H1 (cell line): ENCODE results near the gene FHOD1. TPM values are rescaled to one million over a fixed set of nuclear protein-coding genes. Genes with fewer than 3 reads are reported as not detected.

Experiments used
- CTCF ChIA-PET: fragments of 300-600 bp; sonication (Branson Sonifier 250); formaldehyde crosslinking; loops from one replicate; lab custom pipeline; 2021; ENCODE audit not compliant: partially characterized antibody; lab: Charles Lee
- POLR2A ChIA-PET: fragments of 300-600 bp; sonication (Branson Sonifier 250); formaldehyde crosslinking; loops from one replicate; lab custom pipeline; 2021; ENCODE audit warnings: inconsistent platforms; ENCODE audit not compliant: partially characterized antibody; lab: Charles Lee
- DNase-seq, 2 experiments: peaks; one replicate each; pipeline versions ENCODE4 v3.0.0 to v3.0.0-alpha.2; 2010 to 2022; ENCODE audit warnings: low spot score in 2 of 2, low read depth in 1 of 2, mixed read lengths in 1 of 2
- FAIRE-seq: peaks from 2 replicates; lab custom pipeline; 2011; peaks lifted over from hg19 to GRCh38; lab: Jason Lieb, UNC
- H2AFZ ChIP-seq: 2 replicates; pipeline ENCODE4 v1.8.1; 2012; ENCODE audit warnings: low read length, inconsistent platforms
- H2AK5ac ChIP-seq: 2 replicates; pipeline ENCODE4 v1.6.1; 2013; ENCODE audit warnings: low read depth, low read length
- H2BK120ac ChIP-seq: replicated peaks from 2 replicates; pipeline ENCODE3; 2013; ENCODE audit warnings: low read depth, low read length, inconsistent platforms
- H2BK12ac ChIP-seq: 2 replicates; pipeline ENCODE4 v1.6.1; 2013; ENCODE audit warnings: low read depth, low read length
- H2BK15ac ChIP-seq: 2 replicates; pipeline ENCODE4 v1.6.1; 2013; ENCODE audit warnings: low read length
- H2BK20ac ChIP-seq: 2 replicates; pipeline ENCODE4 v1.6.1; 2013; ENCODE audit warnings: low read length
- H2BK5ac ChIP-seq: 2 replicates; pipeline ENCODE4 v1.6.1; 2013; ENCODE audit warnings: low read depth, low read length
- H3K14ac ChIP-seq: 2 replicates; pipeline ENCODE4 v1.6.1; 2013; ENCODE audit warnings: inconsistent platforms; ENCODE audit not compliant: insufficient read length
- H3K18ac ChIP-seq: 2 replicates; pipeline ENCODE4 v1.6.1; 2013; ENCODE audit warnings: low read length; ENCODE audit errors: extremely low read depth
- H3K23ac ChIP-seq: 2 replicates; pipeline ENCODE4 v1.6.1; 2013; ENCODE audit warnings: inconsistent platforms; ENCODE audit not compliant: insufficient read length
- H3K23me2 ChIP-seq: 2 replicates; pipeline ENCODE4 v1.6.1; 2013; ENCODE audit warnings: low read depth, low read length
- H3K27ac ChIP-seq: 2 replicates; pipeline ENCODE4 v1.6.1; 2011; ENCODE audit warnings: low read depth, low read length, inconsistent platforms
- H3K27me3 ChIP-seq, 4 experiments: replicated peaks in 1 of 4; 1 replicate in 1 of 4; 2 replicates in 3 of 4; pipeline versions ENCODE4 v1.6.1 to v1.8.1; 2011 to 2013; ENCODE audit warnings: low read length in 3 of 4, mild to moderate bottlenecking in 3 of 4, inconsistent platforms in 2 of 4, mixed read lengths in 2 of 4, moderate library complexity in 1 of 4; ENCODE audit not compliant: control insufficient read depth in 3 of 4, insufficient read depth in 3 of 4; ENCODE audit errors: extremely low read depth in 1 of 4
- H3K36me3 ChIP-seq, 4 experiments: 2 replicates each; pipeline versions ENCODE4 v1.6.1 to v1.8.1; 2011 to 2013; ENCODE audit warnings: mild to moderate bottlenecking in 4 of 4, low read length in 3 of 4, moderate library complexity in 2 of 4, control low read depth in 1 of 4, inconsistent platforms in 1 of 4; ENCODE audit not compliant: insufficient read depth in 4 of 4, control insufficient read depth in 2 of 4
- H3K4ac ChIP-seq: replicated peaks from 2 replicates; pipeline ENCODE3; 2013; ENCODE audit warnings: low read length, low read depth, mixed read lengths, inconsistent platforms; ENCODE audit not compliant: insufficient read length
- H3K4me1 ChIP-seq, 4 experiments: replicated peaks in 1 of 4; 1 replicate in 1 of 4; 2 replicates in 3 of 4; pipeline versions ENCODE4 v1.6.1 to v1.8.1; 2011 to 2013; ENCODE audit warnings: low read length in 3 of 4, inconsistent platforms in 2 of 4, mixed read lengths in 1 of 4; ENCODE audit not compliant: insufficient read depth in 4 of 4, control insufficient read depth in 3 of 4
- H3K4me2 ChIP-seq, 2 experiments: 2 replicates each; pipeline versions ENCODE4 v1.6.1 to v1.8.1; 2011 to 2013; ENCODE audit warnings: low read depth in 2 of 2, low read length in 2 of 2, control low read depth in 1 of 2, inconsistent platforms in 1 of 2, mild to moderate bottlenecking in 1 of 2; ENCODE audit not compliant: insufficient read depth in 1 of 2
- H3K4me3 ChIP-seq, 4 experiments: fragments of 200-600, 300-600 bp in 1 of 4; sonication (generic), shearing (Covaris generic), sonication (Bioruptor Twin) in 1 of 4; 2 replicates each; pipeline versions ENCODE4 v1.5.1 to v1.8.1; 2011 to 2016; ENCODE audit warnings: low read length in 4 of 4, low read depth in 3 of 4, control low read depth in 2 of 4, inconsistent platforms in 2 of 4, mild to moderate bottlenecking in 2 of 4, mixed read lengths in 1 of 4, moderate library complexity in 1 of 4; ENCODE audit not compliant: insufficient read depth in 2 of 4; ENCODE audit errors: extremely low read depth in 1 of 4
- H3K56ac ChIP-seq: replicated peaks from 2 replicates; pipeline ENCODE3; 2013; ENCODE audit warnings: low read depth, mild to moderate bottlenecking, mixed read lengths, low read length, inconsistent platforms; ENCODE audit not compliant: insufficient read length
- H3K79me1 ChIP-seq: 2 replicates; pipeline ENCODE4 v1.6.1; 2013; ENCODE audit warnings: low read depth, low read length, control low read depth
- H3K79me2 ChIP-seq, 2 experiments: 2 replicates each; pipeline versions ENCODE4 v1.6.1 to v1.8.1; 2012 to 2013; ENCODE audit warnings: low read length in 2 of 2, mild to moderate bottlenecking in 2 of 2, inconsistent platforms in 1 of 2; ENCODE audit not compliant: insufficient read depth in 2 of 2, control insufficient read depth in 1 of 2
- H3K9ac ChIP-seq, 4 experiments: replicated peaks in 1 of 4; 1 replicate in 1 of 4; 2 replicates in 3 of 4; pipeline versions ENCODE4 v1.6.1 to v1.8.1; 2011 to 2013; ENCODE audit warnings: low read depth in 3 of 4, low read length in 3 of 4, control low read depth in 2 of 4, mild to moderate bottlenecking in 2 of 4, moderate library complexity in 2 of 4, inconsistent platforms in 1 of 4; ENCODE audit errors: extremely low read depth in 1 of 4
- H3K9me3 ChIP-seq, 2 experiments: 2 replicates each; pipeline versions ENCODE4 v1.6.1 to v1.8.1; 2012 to 2013; ENCODE audit warnings: mild to moderate bottlenecking in 2 of 2, moderate library complexity in 2 of 2, control low read depth in 1 of 2, inconsistent platforms in 1 of 2, low read depth in 1 of 2, low read length in 1 of 2, mixed read lengths in 1 of 2; ENCODE audit not compliant: insufficient read depth in 2 of 2
- H4K20me1 ChIP-seq, 2 experiments: replicated peaks in 1 of 2; 2 replicates each; pipeline versions ENCODE3 to v1.8.1; 2011 to 2013; ENCODE audit warnings: inconsistent platforms in 2 of 2, low read length in 2 of 2, mild to moderate bottlenecking in 1 of 2; ENCODE audit not compliant: insufficient read depth in 2 of 2, control insufficient read depth in 1 of 2
- H4K5ac ChIP-seq: 2 replicates; pipeline ENCODE4 v1.6.1; 2013; ENCODE audit warnings: low read length, low read depth, mixed read lengths, inconsistent platforms; ENCODE audit not compliant: insufficient read length
- H4K8ac ChIP-seq: 2 replicates; pipeline ENCODE4 v1.8.0; 2013; ENCODE audit warnings: mild to moderate bottlenecking, moderate library complexity, low read length, inconsistent platforms; ENCODE audit not compliant: insufficient read depth; ENCODE audit errors: extremely low read depth
- H4K91ac ChIP-seq: replicated peaks from 2 replicates; pipeline ENCODE3; 2013; ENCODE audit warnings: low read length, mixed read lengths, inconsistent platforms; ENCODE audit not compliant: insufficient read length
- BCL11A ChIP-seq, 2 experiments: IDR thresholded peaks; one replicate each; pipeline ENCODE4 v1.6.1; 2011; ENCODE audit warnings: low read depth in 2 of 2, low read length in 2 of 2, mild to moderate bottlenecking in 2 of 2
- E2F6 ChIP-seq: IDR thresholded peaks from 2 replicates; pipeline ENCODE4 v1.6.1; 2012; ENCODE audit warnings: inconsistent platforms
- EZH2 ChIP-seq: fragments of 200-600 bp; sonication (generic); IDR thresholded peaks from 2 replicates; pipeline ENCODE4 v1.7.1; 2012; ENCODE audit warnings: low read depth, mild to moderate bottlenecking, moderate library complexity, low read length, inconsistent platforms; ENCODE audit not compliant: severe bottlenecking
- FOSL1 ChIP-seq: IDR thresholded peaks from 2 replicates; pipeline ENCODE4 v1.6.1; 2011; ENCODE audit warnings: mild to moderate bottlenecking, low read depth, low read length, moderate library complexity; ENCODE audit not compliant: insufficient read depth
- KDM5A ChIP-seq: fragments of 200-600 bp; IDR thresholded peaks from 2 replicates; pipeline ENCODE4 v1.7.1; 2012; ENCODE audit warnings: mild to moderate bottlenecking, low read length, inconsistent platforms, mixed read lengths
- MAX ChIP-seq: IDR thresholded peaks from 2 replicates; pipeline ENCODE4 v1.6.1; 2012; ENCODE audit warnings: inconsistent platforms
- NANOG ChIP-seq: IDR thresholded peaks from 2 replicates; pipeline ENCODE4 v1.6.1; 2011; ENCODE audit warnings: low read length, low read depth, mild to moderate bottlenecking, inconsistent platforms; ENCODE audit not compliant: insufficient read depth, poor library complexity, severe bottlenecking
- POLR2AphosphoS5 ChIP-seq: IDR thresholded peaks from 2 replicates; pipeline ENCODE4 v1.6.1; 2011; ENCODE audit warnings: low read depth, low read length
- SIN3A ChIP-seq, 2 experiments: IDR thresholded peaks in 1 of 2; conservative IDR thresholded peaks in 1 of 2; 2 replicates each; pipeline ENCODE4 v1.6.1; 2011 to 2012; ENCODE audit warnings: low read length in 2 of 2, improper control_type of control experiment in 1 of 2, low read depth in 1 of 2, mild to moderate bottlenecking in 1 of 2
- SIX5 ChIP-seq: IDR thresholded peaks from 2 replicates; pipeline ENCODE4 v1.6.1; 2011; ENCODE audit warnings: mild to moderate bottlenecking, low read depth, low read length
- TCF12 ChIP-seq: IDR thresholded peaks from 2 replicates; pipeline ENCODE4 v1.6.1; 2011; ENCODE audit warnings: low read depth, mild to moderate bottlenecking, low read length
- YY1 ChIP-seq: IDR thresholded peaks from 2 replicates; pipeline ENCODE4 v1.6.1; 2011; ENCODE audit warnings: low read depth, mild to moderate bottlenecking, low read length
- ZNF274 ChIP-seq: IDR thresholded peaks from 2 replicates; pipeline ENCODE4 v1.7.0; 2012; ENCODE audit warnings: low read length, borderline replicate concordance; ENCODE audit errors: extremely low read depth
- WGBS, 2 experiments: shearing (Covaris generic) in 1 of 2; methylation state at CpG; one replicate each; pipeline versions ENCODE4 v1.1.6 to v1.1.7; 2013 to 2015; ENCODE audit warnings: low lambda C conversion rate in 2 of 2, mixed read lengths in 2 of 2, inconsistent platforms in 1 of 2, low coverage in 1 of 2, missing lambda C conversion rate in 1 of 2; ENCODE audit not compliant: insufficient replicate concordance in 2 of 2, insufficient coverage in 1 of 2, insufficient read length in 1 of 2; ENCODE audit errors: extremely low coverage in 1 of 2, missing lambda C conversion rate in 1 of 2; 5-methylcytosine and 5-hydroxymethylcytosine counted together
- polyA plus RNA-seq, 7 experiments: library from polyadenylated mRNA; depleted of rRNA in 3 of 7; stranded (reverse) in 5 of 7; unstranded in 2 of 7; fragments of >200 nt in 5 of 7; fragments of 200-250 nt in 2 of 7; gene quantifications; 1 replicate in 5 of 7; 2 replicates in 1 of 7; 4 replicates in 1 of 7; pipeline versions ENCODE4 v1.2.1 to v1.2.3, GENCODE V29; 2011 to 2013; ENCODE audit warnings: missing spikeins in 2 of 7, mixed read lengths in 2 of 7
- total RNA-seq: library from RNA; stranded (reverse); fragmentation: NEBNext Ultra II Directional; extraction: Animal tissue kit (Norgen Biotek cat#: 25700); gene quantifications from 2 replicates; pipeline ENCODE4 v1.2.1, GENCODE V29; 2021

FHOD1 gene
- total and polyA plus RNA-seq, 2 of the 8 experiments (the other 6 are each of a cell fraction or from before 2014, with no cell fraction given): 31.3 to 60.7 TPM

GRCh38 chr16:67250045-67250327 lies 2.7 kb upstream of the FHOD1 start:
- Histone ChIP-seq H3K27me3 (peaks cover 0 to 21% (median 13%) of the 10 kb centered on the region in 4 experiments; a peak in 5 of 7 replicates), H3K4me3 (peak overlapping the region in 2 of 4 experiments; percentile 70 to 71; a peak in 2 of 8 replicates), H2BK20ac (no peak overlapping the region), H2BK12ac (no peak overlapping the region), H3K36me3 (peaks cover 0 to 2% (median 0%) of the 10 kb centered on the region in 4 experiments; a peak in 2 of 8 replicates), H3K27ac (no peak overlapping the region), H4K20me1 (peaks cover 1 to 3% of the 10 kb centered on the region in 2 experiments), H2BK5ac (no peak overlapping the region), H3K4me2 (peak overlapping the region; percentile 92 to 95), H2BK120ac (no peak overlapping the region), H3K4me1 (peaks cover 6 to 25% (median 9%) of the 10 kb centered on the region in 4 experiments), H3K14ac (no peak overlapping the region), H3K56ac (no peak overlapping the region), H3K9ac (no peak overlapping the region), H3K4ac (no peak overlapping the region), H3K9me3 (no peaks in the 10 kb centered on the region), H4K5ac (no peak overlapping the region), H2BK15ac (no peak overlapping the region), H2AFZ (no peak overlapping the region), H3K79me1 (no peaks in the 10 kb centered on the region; the same call in 1 of the 2 replicates), H3K18ac (no peak overlapping the region), H4K91ac (no peak overlapping the region), H3K23ac (no peak overlapping the region), H3K23me2 (peaks cover 12% of the 10 kb centered on the region; the same call in 1 of the 2 replicates), H2AK5ac (no peak overlapping the region), H4K8ac (no peak overlapping the region), H3K79me2 (peaks cover 0 to 3% of the 10 kb centered on the region in 2 experiments; a peak in 1 of 4 replicates)
- ChIA-PET POLR2A (interaction anchor here (1.3 to 6.8 kb wide), 5 partner anchors 11 to 35 kb away, joined by 3 to 111 read pairs (median 12); no protein-coding TSS in a partner anchor), CTCF (interaction anchor here (1.0 to 4.4 kb wide), 7 partner anchors 10 to 232 kb away, joined by 3 to 33 read pairs (median 4); no protein-coding TSS in a partner anchor)
- DNase-seq (no peak), FAIRE-seq (no peak)
- 89% methylated on average over 4 of the region's 4 CpGs; no CpG with 5 or more reads in 1 of the 2 experiments for WGBS, 2 experiments
- TF ChIP-seq ZNF274 (no peak), MAX (no peak), POLR2AphosphoS5 (no peak), SIX5 (no peak), YY1 (no peak), SIN3A (conservative IDR thresholded peaks at IDR 0.05 in 1 of 2, IDR thresholded peaks at IDR 0.05 in 1 of 2; ENCODE audit: low read depth in 1 of 2, low read length in 2 of 2) (no peak), E2F6 (no peak), TCF12 (no peak), FOSL1 (no peak), EZH2 (no peak), NANOG (no peak), BCL11A (IDR thresholded peaks at IDR 0.05; ENCODE audit: low read depth in 2 of 2, low read length in 2 of 2) (no peak), KDM5A (no peak)
